HEK293 (cell line): ENCODE measurements around the gene SRRM2.

ENCODE experiments used
- CTCF ChIA-PET: fragments of 350-600 bp; formaldehyde crosslinking; extraction: SDS; loops from one replicate; lab custom pipeline; 2021; ENCODE audit warnings: antibody characterized with exemption; lab: Yijun Ruan, JAX
- POLR2A ChIA-PET: fragments of 300-600 bp; formaldehyde crosslinking; extraction: SDS; loops from one replicate; lab custom pipeline; 2020; ENCODE audit warnings: antibody characterized with exemption, inconsistent platforms; lab: Yijun Ruan, JAX
- H3K27ac ChIP-seq: fragments of 200-500 bp; sonication (Bioruptor generic); 2 replicates; pipeline ENCODE4 v1.5.1; 2014; ENCODE audit warnings: low read depth, low read length, control low read depth, inconsistent platforms; ENCODE audit errors: extremely low read depth
- H3K36me3 ChIP-seq, 2 experiments: fragments of 200-500 bp in 1 of 2; sonication (Bioruptor generic) in 1 of 2; 1 replicate in 1 of 2; 2 replicates in 1 of 2; pipeline ENCODE4 v1.5.1; 2014 to 2017; ENCODE audit warnings: inconsistent platforms in 2 of 2, low read length in 2 of 2; ENCODE audit not compliant: control insufficient read depth in 2 of 2, insufficient read depth in 1 of 2
- H3K4me1 ChIP-seq: fragments of 200-500 bp; sonication (Bioruptor generic); 2 replicates; pipeline ENCODE4 v1.5.1; 2014; ENCODE audit warnings: mild to moderate bottlenecking, low read length, inconsistent platforms; ENCODE audit not compliant: control insufficient read depth, insufficient read depth
- H3K4me3 ChIP-seq: 2 replicates; pipeline ENCODE4 v1.5.1; 2011; ENCODE audit warnings: low read depth, mild to moderate bottlenecking, control low read depth, low read length, moderate library complexity
- H3K9me3 ChIP-seq: fragments of 200-500 bp; sonication (Bioruptor generic); 2 replicates; pipeline ENCODE4 v1.5.1; 2014; ENCODE audit warnings: low read depth, low read length, inconsistent platforms; ENCODE audit not compliant: control insufficient read depth, insufficient read depth
- AEBP2 ChIP-seq: fragments of 450-650 bp; formaldehyde crosslinking; IDR thresholded peaks from 2 replicates; pipeline ENCODE4 v1.5.1; 2016; ENCODE audit warnings: missing biosample characterization, missing genetic modification characterization, borderline replicate concordance
- ATF2 ChIP-seq: fragments of 450-650 bp; formaldehyde crosslinking; IDR thresholded peaks from 2 replicates; pipeline ENCODE4 v1.5.1; 2016; ENCODE audit warnings: missing biosample characterization, missing genetic modification characterization, low read depth
- BCL11B ChIP-seq: fragments of 450-650 bp; formaldehyde crosslinking; IDR thresholded peaks from 2 replicates; pipeline ENCODE4 v1.5.1; 2016; ENCODE audit warnings: low read depth, missing biosample characterization, missing genetic modification characterization
- CTCF ChIP-seq: fragments of 450-650 bp; formaldehyde crosslinking; IDR thresholded peaks from 2 replicates; pipeline ENCODE4 v1.5.1; 2016; ENCODE audit warnings: missing biosample characterization, missing genetic modification characterization
- PRDM2 ChIP-seq: fragments of 450-650 bp; formaldehyde crosslinking; IDR thresholded peaks from 2 replicates; pipeline ENCODE4 v1.5.1; 2016; ENCODE audit warnings: missing biosample characterization, missing genetic modification characterization, borderline replicate concordance
- SP7 ChIP-seq: fragments of 450-650 bp; formaldehyde crosslinking; IDR thresholded peaks from 2 replicates; pipeline ENCODE4 v1.5.1; 2016; ENCODE audit warnings: missing biosample characterization, missing genetic modification characterization
- ZFP69B ChIP-seq: fragments of 450-650 bp; formaldehyde crosslinking; IDR thresholded peaks from 2 replicates; pipeline ENCODE4 v1.5.1; 2016; ENCODE audit warnings: missing biosample characterization, missing genetic modification characterization
- ZIC2 ChIP-seq: fragments of 450-650 bp; formaldehyde crosslinking; IDR thresholded peaks from 2 replicates; pipeline ENCODE4 v1.5.1; 2016; ENCODE audit warnings: missing biosample characterization, missing genetic modification characterization
- ZNF10 ChIP-seq: fragments of 450-650 bp; formaldehyde crosslinking; IDR thresholded peaks from 2 replicates; pipeline ENCODE4 v1.5.1; 2017; ENCODE audit warnings: missing biosample characterization, missing genetic modification characterization
- ZNF133 ChIP-seq: fragments of 450-650 bp; formaldehyde crosslinking; IDR thresholded peaks from 2 replicates; pipeline ENCODE4 v1.5.1; 2016; ENCODE audit warnings: missing biosample characterization, missing genetic modification characterization
- ZNF140 ChIP-seq: fragments of 450-650 bp; formaldehyde crosslinking; IDR thresholded peaks from 2 replicates; pipeline ENCODE4 v1.5.1; 2016; ENCODE audit warnings: missing biosample characterization, missing genetic modification characterization
- ZNF16 ChIP-seq: fragments of 450-650 bp; formaldehyde crosslinking; IDR thresholded peaks from 2 replicates; pipeline ENCODE4 v1.5.1; 2016; ENCODE audit warnings: low read depth, missing biosample characterization, missing genetic modification characterization
- ZNF174 ChIP-seq: fragments of 450-650 bp; formaldehyde crosslinking; IDR thresholded peaks from 2 replicates; pipeline ENCODE4 v1.5.0; 2017; ENCODE audit warnings: missing biosample characterization, mild to moderate bottlenecking, missing genetic modification characterization
- ZNF175 ChIP-seq: fragments of 450-650 bp; formaldehyde crosslinking; IDR thresholded peaks from 2 replicates; pipeline ENCODE4 v1.5.1; 2016; ENCODE audit warnings: missing biosample characterization, missing genetic modification characterization
- ZNF2 ChIP-seq: fragments of 450-650 bp; formaldehyde crosslinking; IDR thresholded peaks from 2 replicates; pipeline ENCODE4 v1.5.1; 2016; ENCODE audit warnings: missing biosample characterization, missing genetic modification characterization
- ZNF214 ChIP-seq: fragments of 450-650 bp; formaldehyde crosslinking; IDR thresholded peaks from 2 replicates; pipeline ENCODE4 v1.5.1; 2017; ENCODE audit warnings: missing biosample characterization, mild to moderate bottlenecking, missing genetic modification characterization, borderline replicate concordance
- ZNF266 ChIP-seq: fragments of 450-650 bp; formaldehyde crosslinking; IDR thresholded peaks from 2 replicates; pipeline ENCODE4 v1.5.1; 2016; ENCODE audit warnings: missing biosample characterization, missing genetic modification characterization, low read depth
- ZNF514 ChIP-seq: fragments of 450-650 bp; formaldehyde crosslinking; IDR thresholded peaks from 2 replicates; pipeline ENCODE4 v1.5.1; 2016; ENCODE audit warnings: missing biosample characterization, missing genetic modification characterization
- ZNF560 ChIP-seq: fragments of 450-650 bp; formaldehyde crosslinking; IDR thresholded peaks from 2 replicates; pipeline ENCODE4 v1.5.1; 2017; ENCODE audit warnings: missing biosample characterization, missing genetic modification characterization, borderline replicate concordance
- ZNF600 ChIP-seq: fragments of 450-650 bp; formaldehyde crosslinking; IDR thresholded peaks from 2 replicates; pipeline ENCODE4 v1.5.1; 2016; ENCODE audit warnings: missing biosample characterization, missing genetic modification characterization
- ZNF623 ChIP-seq: fragments of 450-650 bp; formaldehyde crosslinking; IDR thresholded peaks from 2 replicates; pipeline ENCODE4 v1.5.1; 2016; ENCODE audit warnings: missing biosample characterization, missing genetic modification characterization
- ZNF791 ChIP-seq: fragments of 450-650 bp; formaldehyde crosslinking; IDR thresholded peaks from 2 replicates; pipeline ENCODE4 v1.5.1; 2016; ENCODE audit warnings: missing biosample characterization, missing genetic modification characterization
- ZSCAN23 ChIP-seq: fragments of 450-650 bp; formaldehyde crosslinking; IDR thresholded peaks from 2 replicates; pipeline ENCODE4 v1.5.1; 2016; ENCODE audit warnings: missing biosample characterization, missing genetic modification characterization

Gene SRRM2

GRCh38 chr16:2716948-2717347 lies 35.5 kb upstream of the SRRM2 start:
- POLR2A ChIA-PET, result interaction anchor here (0.6 to 1.5 kb wide), 3 partner anchors 34 to 54 kb away, joined by 3 to 4 read pairs (median 3); partner anchors contain the start of gene KCTD5
- no peak overlapping the region for H3K4me3 ChIP-seq
- CTCF ChIA-PET, result interaction anchor here (0.5 to 1.1 kb wide), 2 partner anchors 172 to 189 kb away, joined by 3 to 5 read pairs; no protein-coding TSS in a partner anchor

GRCh38 chr16:2717383-2718263 lies 34.8 kb upstream of the SRRM2 start:
- CTCF ChIA-PET, result interaction anchor here (0.6 to 1.1 kb wide), 2 partner anchors 123 to 188 kb away, joined by 3 to 7 read pairs; no protein-coding TSS in a partner anchor
- no peak overlapping the region for H3K27ac ChIP-seq
- TF ChIP-seq ZNF140 (tag by site-specific recombination) (no peak), ZNF214 (tag by site-specific recombination) (no peak), ZNF560 (tag by site-specific recombination) (no peak), ZNF175 (no peak), ZSCAN23 (tag by site-specific recombination) (no peak), ZIC2 (tag by site-specific recombination) (peak; percentile 46), ATF2 (no peak), ZNF514 (no peak), ZNF791 (tag by site-specific recombination) (no peak), ZNF133 (tag by site-specific recombination) (no peak), BCL11B (no peak), ZNF174 (tag by site-specific recombination) (no peak), ZFP69B (tag by site-specific recombination) (no peak), PRDM2 (no peak), ZNF266 (no peak), ZNF2 (tag by site-specific recombination) (no peak), ZNF623 (tag by site-specific recombination) (no peak), ZNF10 (no peak), CTCF (tag by site-specific recombination) (no peak)

More at GRCh38 chr16:2716948-2717347, 35.5 kb upstream of the SRRM2 start:
- no peaks in the 10 kb centered on the region for H3K4me1 ChIP-seq
- no peaks in the 10 kb centered on the region for H3K36me3 ChIP-seq
- TF ChIP-seq ZNF600 (tag by site-specific recombination) (0 out of 2 replicates have a peak, but pooled peaks have one; percentile 31), ZNF16 (no peak), SP7 (tag by site-specific recombination) (no peak), AEBP2 (tag by site-specific recombination) (no peak)
- no peaks in the 10 kb centered on the region for H3K9me3 ChIP-seq
- no peak overlapping the region for H3K27ac ChIP-seq

More at GRCh38 chr16:2717383-2718263, 34.8 kb upstream of the SRRM2 start:
- POLR2A ChIA-PET, result interaction anchor here (0.6 to 1.5 kb wide), 2 partner anchors 35 to 54 kb away, joined by 3 to 4 read pairs; partner anchors contain the start of gene KCTD5
- no peak overlapping the region for H3K4me3 ChIP-seq
- H3K9me3 ChIP-seq, result no peaks in the 10 kb centered on the region
- no peaks in the 10 kb centered on the region for H3K36me3 ChIP-seq
- no peaks in the 10 kb centered on the region for H3K4me1 ChIP-seq
